GM18526 (cell line): ENCODE results near the gene MYO1E.

ENCODE experiments used
- POLR2A ChIP-seq: IDR thresholded peaks from 3 replicates; pipeline ENCODE4 v1.6.1; 2011; ENCODE audit not compliant: insufficient read length; ENCODE audit errors: extremely low read depth

Gene MYO1E

GRCh38 chr15:59174835-59175831, 197.5 kb downstream of the MYO1E start:
- no peak for TF ChIP-seq POLR2A

DNA sequence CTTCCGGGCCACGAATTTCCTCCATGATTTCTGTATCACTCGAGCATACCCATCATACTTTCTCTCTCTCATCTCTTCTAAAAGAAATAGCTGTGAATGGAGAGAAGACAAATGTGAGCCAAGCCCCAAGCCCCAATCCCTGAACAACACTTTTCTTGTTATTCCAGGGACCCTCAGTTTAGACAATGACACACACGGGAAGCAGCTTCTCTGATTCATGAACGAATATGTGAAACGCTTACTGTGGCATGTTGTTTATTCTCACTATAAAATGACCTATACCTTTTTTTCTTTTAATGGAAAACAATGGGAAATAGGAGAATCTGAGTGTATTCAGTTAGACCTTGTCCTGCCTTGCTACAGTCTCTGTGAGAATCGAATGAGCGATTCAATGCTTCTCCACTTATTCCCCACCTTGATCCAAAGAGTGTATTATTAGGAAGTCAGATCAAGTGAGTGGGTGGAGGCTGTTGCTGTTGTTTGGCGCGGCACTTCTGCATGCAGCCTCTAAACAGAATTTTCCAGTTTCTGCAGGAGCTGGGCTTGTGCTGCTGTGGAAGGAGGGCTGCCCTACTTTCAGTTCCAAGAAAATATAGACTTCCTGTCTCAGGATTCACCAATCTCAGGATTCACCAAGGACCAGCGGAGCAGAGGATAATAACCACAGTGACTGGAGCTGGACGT, 198.4 kb downstream of the MYO1E start:
- TF ChIP-seq POLR2A = no peak

GRCh38 chr15:59173194-59173593, 199.5 kb downstream of the MYO1E start:
- no peak for TF ChIP-seq POLR2A

- no peak for TF ChIP-seq POLR2A
Measured at GRCh38 chr15:59172289-59172901, 200.3 kb downstream of the MYO1E start.

GRCh38 chr15:59171067-59171397, 201.6 kb downstream of the MYO1E start:
- no peak for TF ChIP-seq POLR2A

DNA sequence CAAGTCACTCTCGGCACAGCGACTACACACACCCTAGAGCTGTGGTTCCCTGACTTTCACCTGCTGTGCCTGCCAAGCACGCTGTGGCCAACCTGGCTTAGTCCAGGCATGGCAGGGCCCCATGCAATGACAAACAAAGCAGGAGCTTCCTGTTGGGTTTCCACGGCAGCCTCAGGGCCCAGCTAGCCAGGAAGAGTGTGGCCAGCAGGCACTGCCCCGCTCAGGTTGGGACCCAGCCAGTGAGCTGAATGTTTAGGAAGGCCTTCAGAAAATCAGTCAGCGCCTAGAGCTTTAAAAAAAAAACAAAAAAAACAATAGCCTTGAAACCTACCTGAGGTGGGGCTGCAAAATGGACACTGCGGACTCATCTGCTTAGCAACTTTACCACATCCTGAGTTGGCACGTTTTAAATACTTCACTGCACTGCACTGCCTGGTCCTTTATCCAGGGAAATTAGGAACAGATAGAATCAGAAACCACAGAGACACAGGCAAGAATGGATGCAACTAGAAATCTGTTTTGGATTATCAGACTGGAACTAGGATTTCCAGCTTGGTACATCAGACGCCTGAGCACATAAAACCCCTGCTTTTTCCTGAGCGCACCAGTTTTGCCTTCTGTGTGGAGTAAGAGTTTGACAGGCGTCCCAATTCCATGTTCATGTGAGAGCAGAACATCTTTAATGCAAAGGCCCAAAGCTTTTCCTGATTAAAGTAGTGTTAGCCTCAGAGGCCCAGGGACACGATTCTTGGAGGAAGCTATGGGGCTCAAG, 202.2 kb downstream of the MYO1E start:
- TF ChIP-seq POLR2A = no peak

DNA sequence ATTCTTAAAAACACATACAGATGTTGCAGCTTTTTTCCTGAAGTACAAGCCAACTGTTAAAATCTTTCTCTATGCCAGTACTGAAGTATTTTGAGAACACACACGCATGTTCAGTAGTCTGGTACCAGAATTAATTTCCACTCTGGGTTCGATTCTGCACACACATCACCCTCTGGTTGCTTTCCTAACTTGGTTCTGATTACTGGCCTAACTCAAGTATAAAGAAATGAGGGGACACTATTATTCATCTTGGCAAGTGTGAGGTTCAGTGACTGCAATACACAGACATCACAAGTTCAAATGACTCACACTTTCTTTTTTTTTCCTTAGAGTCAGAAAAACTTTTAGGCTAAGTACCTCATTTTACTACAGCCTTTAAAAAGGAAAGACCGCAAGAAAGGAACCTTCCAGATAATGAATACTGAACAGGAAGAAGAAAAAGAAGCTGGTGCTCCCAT, 203.4 kb downstream of the MYO1E start:
- TF ChIP-seq POLR2A = no peak

DNA sequence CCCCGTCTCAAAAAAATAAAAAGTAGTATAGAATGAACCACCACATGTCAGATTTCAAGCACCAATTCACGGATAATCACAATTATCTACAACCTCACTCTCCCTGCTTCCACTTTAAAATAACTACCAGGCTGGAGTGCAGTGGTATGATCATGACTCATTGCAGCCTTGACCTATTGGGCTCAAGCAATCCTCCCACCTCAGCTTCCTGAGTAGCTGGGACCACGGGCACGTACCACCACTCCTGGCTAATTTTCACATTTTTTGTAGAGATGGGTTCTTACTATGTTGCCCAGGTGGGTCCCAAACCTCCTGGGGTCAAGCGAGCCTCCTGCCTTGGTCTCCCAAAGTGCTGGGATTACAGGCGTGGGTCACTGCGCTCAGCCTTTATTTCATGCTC, 204.1 kb downstream of the MYO1E start:
- TF ChIP-seq POLR2A = no peak

DNA sequence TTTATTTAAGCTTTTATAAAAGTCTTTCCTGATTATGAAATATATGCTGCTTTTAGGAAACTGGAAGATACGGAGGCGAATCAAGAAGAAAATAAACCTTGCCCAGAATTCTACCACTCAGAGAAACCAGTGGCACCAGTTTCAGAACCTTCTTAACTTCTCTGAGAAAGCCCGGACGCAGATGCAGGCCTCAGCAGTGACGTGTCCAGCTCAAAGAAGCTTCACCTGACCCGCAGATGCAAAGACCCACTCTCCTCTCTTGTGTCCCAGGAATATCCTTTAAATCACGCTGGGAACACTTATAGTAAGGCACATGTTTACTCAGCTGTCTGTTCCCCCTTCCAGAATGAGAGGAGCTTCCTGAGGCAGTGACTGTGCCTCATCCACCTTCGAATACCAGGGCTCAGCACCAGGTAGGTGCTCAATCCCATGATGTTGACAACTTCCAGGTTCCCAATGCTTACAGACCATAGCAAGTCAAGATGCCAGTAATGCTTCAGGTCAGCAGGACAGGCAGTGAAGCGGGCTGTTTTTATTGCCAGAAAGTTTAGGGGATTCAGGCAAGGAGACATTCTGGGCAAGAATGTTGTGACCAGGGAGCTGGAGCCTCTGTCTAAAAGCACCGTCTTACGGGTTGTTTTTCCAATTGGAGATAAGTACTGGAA, 205.9 kb downstream of the MYO1E start:
- TF ChIP-seq POLR2A = no peak

DNA sequence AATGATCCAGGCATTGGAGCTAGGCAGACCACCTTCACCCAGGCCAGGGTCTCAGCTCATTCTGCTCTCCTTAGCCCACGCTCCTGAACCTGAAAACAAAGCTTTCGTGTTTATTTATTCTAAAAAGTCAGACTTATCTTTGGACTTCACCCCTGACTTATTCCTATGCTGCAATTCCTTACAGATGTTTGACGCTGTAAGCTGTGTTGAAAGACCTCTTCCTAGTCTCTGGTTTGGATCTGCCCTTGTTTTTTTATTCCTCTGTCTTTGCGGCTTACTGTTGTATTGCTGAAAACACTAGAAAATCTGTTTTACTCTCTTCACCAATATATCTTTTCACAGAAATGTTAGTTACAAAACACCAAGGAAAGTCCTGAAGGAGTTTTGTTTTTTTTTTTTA, 206.5 kb downstream of the MYO1E start:
- TF ChIP-seq POLR2A = no peak

GRCh38 chr15:59165726-59166125, 206.9 kb downstream of the MYO1E start:
- TF ChIP-seq POLR2A = no peak

DNA sequence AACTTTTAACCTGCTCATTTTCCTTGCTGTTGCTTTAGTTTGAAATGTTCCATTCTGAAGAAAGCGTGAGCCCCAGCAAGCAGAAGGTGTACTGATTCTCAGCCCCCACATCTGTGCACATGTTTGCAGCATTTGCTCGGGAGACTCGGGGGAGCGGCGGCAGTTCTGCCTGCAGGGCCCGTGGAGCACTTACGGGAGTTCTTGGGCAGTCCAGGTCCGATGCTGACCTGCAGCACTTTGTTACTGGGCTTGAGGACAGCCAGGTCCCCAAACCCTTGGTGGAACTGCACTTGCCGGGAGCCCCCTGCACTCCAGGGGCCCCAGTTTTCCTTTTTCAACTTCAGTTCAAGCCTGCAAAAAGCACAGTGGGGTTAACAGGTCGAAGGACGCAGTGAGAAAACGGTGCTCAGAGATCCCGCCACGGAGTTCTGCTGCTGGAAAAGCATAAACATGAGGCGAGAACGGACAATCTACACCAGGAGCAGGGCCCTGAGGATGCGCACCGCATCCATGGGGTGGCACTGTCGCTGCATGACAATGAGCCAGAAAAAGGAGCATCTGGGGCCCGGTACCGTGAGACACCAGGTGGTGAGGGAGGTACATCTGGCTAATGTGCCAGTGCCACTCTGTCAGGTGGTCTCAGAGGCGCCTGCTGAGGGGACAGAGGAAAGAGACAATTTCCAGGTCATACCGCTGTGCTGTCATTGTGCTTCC, 211.6 kb downstream of the MYO1E start:
- TF ChIP-seq POLR2A = no peak

DNA sequence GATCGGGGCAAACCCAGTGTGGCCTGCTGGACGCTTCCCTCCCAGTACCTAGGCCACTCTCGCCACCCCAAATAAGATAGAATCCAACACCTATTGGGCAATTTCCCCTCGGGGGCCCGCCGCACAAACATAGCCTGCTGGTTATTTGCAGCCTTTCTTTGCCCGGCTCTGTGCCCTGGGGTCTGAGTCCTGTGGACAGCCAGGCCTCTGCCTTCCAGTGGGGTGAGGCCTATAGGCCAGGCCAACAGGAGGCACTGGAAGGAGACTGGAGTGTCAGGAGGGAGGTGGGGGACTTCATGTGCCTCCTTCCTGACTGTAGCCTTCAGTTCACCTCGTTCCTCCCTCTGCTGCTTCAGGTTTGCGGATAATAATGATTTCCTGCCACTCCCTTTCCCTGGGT, 213.5 kb downstream of the MYO1E start:
- TF ChIP-seq POLR2A = no peak

- no peak for TF ChIP-seq POLR2A
Measured at GRCh38 chr15:59158701-59159034, 214.0 kb downstream of the MYO1E start.
